ENCODE results near the gene SLC25A3.

GRCh38 chr12:98549371-98550110, 43.9 kb upstream of the SLC25A3 start:
- TF ChIP-seq CTCF (conservative IDR thresholded peaks at IDR 0.05; ENCODE audit: low read depth, low read length) (no peak), EZH2 (IDR thresholded peaks at IDR 0.05; ENCODE audit: borderline replicate concordance, low read depth, low read length, poor library complexity, severe bottlenecking) (no peak)

All from A673 (cell line).